Activated CD4-positive, alpha-beta T cell treated with anti-CD3 and anti-CD28 coated beads, Interleukin-2, amount 50 U/mL, for 24 hours (primary cell): ENCODE data around the gene EFEMP2.

ENCODE experiments used
- DNase-seq, 2 donors: peaks; one replicate each; pipeline ENCODE4 v3.0.0-alpha.2; 2020; ENCODE audit warnings: low read depth in 1 of 2, low spot score in 1 of 2

EFEMP2 gene

GRCh38 chr11:65872586-65873317 is at the start of gene EFEMP2:
Gene EFEMP2, minus strand, starts transcription at chr11:65872800. Its CDS starts 446 bp downstream, at chr11:65872354.
- DNase-seq = no peak

- no peak for DNase-seq
These were observed 49.3 kb upstream of the EFEMP2 start for GRCh38 chr11:65921876-65922275.

GRCh38 chr11:65921033-65921555 is 48.5 kb upstream of the EFEMP2 start:
- DNase-seq = no peak

- no peak for DNase-seq
These were observed 47.8 kb upstream of the EFEMP2 start for GRCh38 chr11:65920372-65920802.

GRCh38 chr11:65919573-65920371 is 47.2 kb upstream of the EFEMP2 start:
- DNase-seq = peak in 1 of 2 donors; percentile 37

- DNase-seq = peak; percentile 98 to 99
These were observed 46.6 kb upstream of the EFEMP2 start, which contains the start of gene DRAP1 for GRCh38 chr11:65919141-65919572. Gene DRAP1, plus strand, starts transcription at chr11:65919426. Its CDS starts 76 bp downstream, at chr11:65919502.

- no peak for DNase-seq
These were observed 45.9 kb upstream of the EFEMP2 start, which contains the start of gene C11orf68 for GRCh38 chr11:65918211-65919140. Gene C11orf68, minus strand, starts transcription at chr11:65919062. Its CDS starts 31 bp downstream, at chr11:65919031.

- no peak for DNase-seq
These were observed 45.0 kb upstream of the EFEMP2 start for GRCh38 chr11:65917434-65918210.

- DNase-seq = no peak
These were observed 44.5 kb upstream of the EFEMP2 start for GRCh38 chr11:65917077-65917433.

GRCh38 chr11:65916391-65916790 is 43.8 kb upstream of the EFEMP2 start:
- no peak for DNase-seq

- no peak for DNase-seq
These were observed 43.2 kb upstream of the EFEMP2 start for GRCh38 chr11:65915821-65916251.

GRCh38 chr11:65915101-65915820 is 42.7 kb upstream of the EFEMP2 start:
- no peak for DNase-seq

GRCh38 chr11:65912845-65913244 is 40.2 kb upstream of the EFEMP2 start:
- DNase-seq = no peak

- DNase-seq = no peak
These were observed 39.3 kb upstream of the EFEMP2 start for GRCh38 chr11:65911682-65912568.

GRCh38 chr11:65907878-65908277 is 35.3 kb upstream of the EFEMP2 start:
- DNase-seq = no peak

GRCh38 chr11:65906602-65907001 is 34.0 kb upstream of the EFEMP2 start:
- no peak for DNase-seq

GRCh38 chr11:65903715-65904114 is 31.1 kb upstream of the EFEMP2 start:
- DNase-seq = no peak

GRCh38 chr11:65903068-65903481 is 30.5 kb upstream of the EFEMP2 start:
- no peak for DNase-seq

GRCh38 chr11:65900899-65901180 is 28.2 kb upstream of the EFEMP2 start:
- DNase-seq = no peak
